ENCODE measurements around the gene HCN3. TPM values are rescaled to one million over a fixed set of nuclear protein-coding genes. Genes with fewer than 3 reads are reported as not detected.

The HCN3 gene
- total RNA-seq, 1 experiment from 2014 or later, result 7.5 TPM

DNA sequence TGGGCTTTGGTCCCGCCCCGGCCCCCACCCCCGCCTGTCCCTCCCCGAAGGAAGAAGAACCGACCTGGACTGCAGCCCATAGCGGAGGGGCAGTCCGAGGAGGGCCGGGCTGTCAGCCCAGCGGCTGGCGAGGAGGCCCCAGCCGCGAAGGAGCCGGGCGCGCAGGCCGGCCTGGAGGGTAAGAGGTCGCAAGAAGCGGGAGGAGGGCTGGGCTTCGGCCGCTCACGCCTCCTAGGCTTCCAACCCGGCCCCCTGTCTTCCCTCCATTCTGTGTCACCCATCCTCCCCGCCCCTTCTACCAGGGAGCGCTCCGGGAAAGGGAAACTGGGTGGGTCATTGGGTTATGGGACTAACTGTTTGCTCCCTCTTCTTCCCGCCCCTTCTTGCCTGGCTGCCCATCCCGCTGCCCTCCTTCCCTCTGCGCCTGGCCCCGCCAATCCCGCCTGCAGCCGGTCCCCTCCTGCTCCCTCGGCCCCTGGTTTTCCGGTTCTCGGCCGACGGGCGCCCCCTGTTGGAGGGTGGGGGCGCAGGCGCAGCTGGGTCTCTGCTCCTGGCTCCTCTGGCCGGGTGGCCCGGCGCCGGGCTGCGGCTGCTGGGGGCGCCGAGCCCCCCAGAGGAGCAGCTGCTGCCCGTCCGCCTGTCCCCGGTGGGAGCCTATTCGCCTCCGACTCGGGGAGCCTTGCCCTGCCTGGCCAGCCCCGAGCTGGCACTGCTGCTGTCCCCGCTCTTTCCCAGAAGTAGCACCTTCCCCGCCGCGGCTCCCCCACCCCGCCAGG, 45.9 kb downstream of the HCN3 start:
- Histone ChIP-seq H3K9me3 (ENCODE audit: insufficient read depth, low read depth) (no peaks in the 10 kb centered on the region), H3K27me3 (ENCODE audit: insufficient read depth, low read depth) (no peaks in the 10 kb centered on the region), H3K4me1 (replicated peaks; ENCODE audit: insufficient read depth) (peaks cover 9% of the 10 kb centered on the region; the same call in 1 of the 2 replicates), H3F3A (ENCODE audit: insufficient read depth, low read depth) (peaks cover 38% of the 10 kb centered on the region), H3K4me3 (peak overlapping the region; percentile 96), H3K79me2 (ENCODE audit: low read depth) (0 out of 2 replicates have a peak, but pooled peaks cover 4% of the 10 kb centered on the region), H3K4me2 (peak overlapping the region; percentile 98), H3K36me3 (ENCODE audit: low read depth) (no peaks in the 10 kb centered on the region), H3K9me2 (ENCODE audit: insufficient read depth) (no peaks in the 10 kb centered on the region), H2AFZ (peak overlapping the region; percentile 100), H3K27ac (peak overlapping the region; percentile 49; the same call in 1 of the 2 replicates), H4K20me1 (ENCODE audit: insufficient read depth) (no peaks in the 10 kb centered on the region; the same call in none of the 2 replicates)
- TF ChIP-seq CTCF (conservative IDR thresholded peaks at IDR 0.05) (peak; percentile 94), EZH2 (IDR thresholded peaks at IDR 0.05; ENCODE audit: low read depth) (no peak)
- peak; percentile 87 to 94 for DNase-seq
- CTCF ChIA-PET, result interaction anchor here (1.0 kb wide), 1 partner anchor 72 kb away, joined by 12 read pairs; no protein-coding TSS in a partner anchor
- POLR2A ChIA-PET (ENCODE audit: unreplicated experiment), result interaction anchor here (0.6 to 1.2 kb wide), 10 partner anchors 13 to 1333 kb away, joined by 3 to 24 read pairs (median 4); partner anchors contain the start of gene HCN3
- intact Hi-C loops (cut with micrococcal nuclease; ENCODE audit: unreplicated experiment), result loop anchor here (1.0 to 5.0 kb wide), 7 partner anchors 15 to 351 kb away; partner anchors contain the start of genes CKS1B, FDPS, HCN3 and KRTCAP2
- no TSS peak for BruUV-seq (replicated peaks)

DNA sequence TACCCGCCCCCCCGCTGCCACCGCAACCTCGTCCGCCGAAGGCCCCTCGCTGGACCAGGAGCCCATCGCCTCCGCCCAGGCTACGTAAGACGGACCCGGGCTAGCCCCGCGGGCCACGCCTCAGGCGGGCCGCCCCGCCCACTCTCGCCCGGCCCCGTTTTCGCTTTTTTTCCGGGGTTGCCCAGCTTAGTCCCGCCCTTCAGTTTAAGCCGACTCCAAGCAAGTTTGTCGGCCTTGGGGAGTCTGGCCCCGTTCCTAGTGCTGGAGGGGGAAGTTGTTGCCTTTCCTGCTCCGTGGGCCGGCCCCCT, 46.4 kb downstream of the HCN3 start:
- peak overlapping the region; percentile 100 for H2AFZ ChIP-seq
- H3K4me3 ChIP-seq, result peak overlapping the region; percentile 96
- CTCF ChIA-PET, result interaction anchor here (1.0 kb wide), 1 partner anchor 73 kb away, joined by 12 read pairs; no protein-coding TSS in a partner anchor
- H3K36me3 ChIP-seq (ENCODE audit: low read depth), result peaks cover under 1% of the 10 kb centered on the region; the same call in 1 of the 2 replicates
- no peaks in the 10 kb centered on the region; the same call in none of the 2 replicates for H4K20me1 ChIP-seq (ENCODE audit: insufficient read depth)
- H3K4me2 ChIP-seq, result peak overlapping the region; percentile 98
- H3K79me2 ChIP-seq (ENCODE audit: low read depth), result 0 out of 2 replicates have a peak, but pooled peaks cover 4% of the 10 kb centered on the region
- TF ChIP-seq CTCF (conservative IDR thresholded peaks at IDR 0.05), result no peak
- no peak for TF ChIP-seq EZH2 (IDR thresholded peaks at IDR 0.05; ENCODE audit: low read depth)
- H3K9me2 ChIP-seq (ENCODE audit: insufficient read depth), result no peaks in the 10 kb centered on the region
- H3K9me3 ChIP-seq (ENCODE audit: insufficient read depth, low read depth), result no peaks in the 10 kb centered on the region
- peaks cover 9% of the 10 kb centered on the region; the same call in 1 of the 2 replicates for H3K4me1 ChIP-seq (replicated peaks; ENCODE audit: insufficient read depth)
- POLR2A ChIA-PET (ENCODE audit: unreplicated experiment), result interaction anchor here (0.5 to 1.2 kb wide), 12 partner anchors 14 to 1333 kb away, joined by 3 to 24 read pairs (median 3); partner anchors contain the start of gene HCN3
- intact Hi-C loops (cut with micrococcal nuclease; ENCODE audit: unreplicated experiment), result loop anchor here (1.0 to 5.0 kb wide), 8 partner anchors 15 to 351 kb away; partner anchors contain the start of genes CKS1B, FDPS, HCN3 and KRTCAP2
- peak overlapping the region; percentile 49 for H3K27ac ChIP-seq
- peaks cover 36% of the 10 kb centered on the region for H3F3A ChIP-seq (ENCODE audit: insufficient read depth, low read depth)
- peak; percentile 79 to 90 for DNase-seq
- H3K27me3 ChIP-seq (ENCODE audit: insufficient read depth, low read depth), result no peaks in the 10 kb centered on the region
- BruUV-seq (replicated peaks), result no TSS peak

DNA sequence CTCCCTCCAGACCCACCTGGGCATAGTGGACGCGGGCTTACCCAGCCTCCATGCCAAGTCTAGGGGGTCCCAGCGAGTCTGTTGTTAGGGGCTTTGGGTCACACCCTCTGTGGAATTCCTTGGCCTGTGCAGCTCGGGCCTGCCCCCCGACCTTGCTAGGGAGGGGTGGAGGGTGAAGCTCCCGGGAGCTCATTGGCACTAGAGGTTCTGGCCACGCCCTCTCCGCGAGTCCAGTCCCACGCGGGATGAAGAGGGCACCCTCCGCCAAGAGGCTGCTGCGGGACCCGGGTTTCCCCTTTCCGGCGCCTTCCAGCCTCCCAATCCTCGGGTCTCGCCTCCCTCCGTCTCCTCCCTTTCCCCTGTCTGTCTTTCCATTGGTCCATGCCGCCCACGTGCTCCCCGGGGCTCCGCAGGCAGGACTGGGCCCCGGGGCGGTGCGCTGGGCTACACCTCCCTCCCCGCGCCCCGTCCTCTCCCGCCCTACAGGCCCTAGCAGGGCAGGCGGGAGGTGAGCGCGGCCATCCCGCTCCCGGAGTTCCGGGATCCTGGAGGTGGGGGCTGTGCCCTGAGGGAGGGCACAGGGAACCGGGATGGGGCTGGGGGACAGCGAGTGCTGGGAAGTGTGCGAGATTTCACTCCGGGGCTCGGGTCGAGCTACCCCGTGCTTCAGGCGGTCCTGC, 46.9 kb downstream of the HCN3 start:
- no TSS peak for BruUV-seq (replicated peaks)
- H3K36me3 ChIP-seq (ENCODE audit: low read depth), result peaks cover 4% of the 10 kb centered on the region; the same call in 1 of the 2 replicates
- POLR2A ChIA-PET (ENCODE audit: unreplicated experiment), result interaction anchor here (0.5 to 1.2 kb wide), 11 partner anchors 14 to 1334 kb away, joined by 3 to 24 read pairs (median 3); partner anchors contain the start of gene HCN3
- intact Hi-C loops (cut with micrococcal nuclease; ENCODE audit: unreplicated experiment), result loop anchor here (2.0 to 5.0 kb wide), 4 partner anchors 62 to 352 kb away; partner anchors contain the start of genes CKS1B, SCAMP3 and SHC1
- no peaks in the 10 kb centered on the region for H3K27me3 ChIP-seq (ENCODE audit: insufficient read depth, low read depth)
- H3F3A ChIP-seq (ENCODE audit: insufficient read depth, low read depth), result peaks cover 31% of the 10 kb centered on the region
- peak overlapping the region; percentile 100 for H2AFZ ChIP-seq
- no peaks in the 10 kb centered on the region for H3K9me3 ChIP-seq (ENCODE audit: insufficient read depth, low read depth)
- H3K79me2 ChIP-seq (ENCODE audit: low read depth), result 0 out of 2 replicates have a peak, but pooled peaks cover 4% of the 10 kb centered on the region
- peak; percentile 86 to 96 for DNase-seq
- no peak for TF ChIP-seq EZH2 (IDR thresholded peaks at IDR 0.05; ENCODE audit: low read depth)
- TF ChIP-seq CTCF (conservative IDR thresholded peaks at IDR 0.05), result no peak
- no peaks in the 10 kb centered on the region for H3K9me2 ChIP-seq (ENCODE audit: insufficient read depth)
- H4K20me1 ChIP-seq (ENCODE audit: insufficient read depth), result no peaks in the 10 kb centered on the region; the same call in none of the 2 replicates
- peaks cover 9% of the 10 kb centered on the region; the same call in 1 of the 2 replicates for H3K4me1 ChIP-seq (replicated peaks; ENCODE audit: insufficient read depth)
- H3K27ac ChIP-seq, result peak overlapping the region; percentile 49
- CTCF ChIA-PET, result interaction anchor here (1.0 kb wide), 1 partner anchor 73 kb away, joined by 12 read pairs; no protein-coding TSS in a partner anchor
- peak overlapping the region; percentile 96 for H3K4me3 ChIP-seq
- peak overlapping the region; percentile 98 for H3K4me2 ChIP-seq

All from PC-9 (cell line).